ENCODE data around the gene SPATS2L. TPM values are rescaled to one million over a fixed set of nuclear protein-coding genes. Genes with fewer than 3 reads are reported as not detected.

Gene SPATS2L
- total and polyA plus RNA-seq, 12 donors: 16.7 to 68.8 (median 43.6) TPM

GRCh38 chr2:200422071-200422470 lies 115.6 kb downstream of the SPATS2L start:
- TF ChIP-seq POLR2A (IDR thresholded peaks at IDR 0.05): no peak
- no peak for TF ChIP-seq CTCF (IDR thresholded peaks at IDR 0.05)
- Histone ChIP-seq H3K4me1 (replicated peaks in 1 of 2) (no peaks in the 10 kb centered on the region), H3K9me3 (replicated peaks in 1 of 3) (no peaks in the 10 kb centered on the region), H3K27me3 (no peaks in the 10 kb centered on the region), H3K27ac (no peak overlapping the region), H3K36me3 (replicated peaks in 1 of 2) (peaks cover 0 to 9% of the 10 kb centered on the region in 2 donors), H3K4me3 (no peak overlapping the region)
- no peak for DNase-seq
- 96 to 100% (median 100%) methylated on average over 2 of the region's 2 CpGs for WGBS, 4 donors
- intact Hi-C loops (cut with DNase I): no loop called here

GRCh38 chr2:200422532-200423261 lies 116.2 kb downstream of the SPATS2L start:
- intact Hi-C loops (cut with DNase I): no loop called here
- no peaks in the 10 kb centered on the region for H3K9me3 ChIP-seq (replicated peaks in 1 of 3)
- H3K27me3 ChIP-seq: no peaks in the 10 kb centered on the region
- DNase-seq: no peak
- no peaks in the 10 kb centered on the region for H3K4me1 ChIP-seq (replicated peaks in 1 of 2)
- H3K36me3 ChIP-seq (replicated peaks in 1 of 2): peaks cover 0 to 9% of the 10 kb centered on the region in 2 donors
- TF ChIP-seq CTCF (IDR thresholded peaks at IDR 0.05): no peak
- TF ChIP-seq POLR2A (IDR thresholded peaks at IDR 0.05): no peak
- WGBS, 4 donors: 90 to 95% (median 93%) methylated on average over 7 of the region's 7 CpGs
- H3K4me3 ChIP-seq: no peak overlapping the region
- H3K27ac ChIP-seq: no peak overlapping the region

- H3K27me3 ChIP-seq: no peaks in the 10 kb centered on the region
- H3K9me3 ChIP-seq (replicated peaks in 1 of 3): no peaks in the 10 kb centered on the region
- TF ChIP-seq CTCF (IDR thresholded peaks at IDR 0.05) (no peak), POLR2A (IDR thresholded peaks at IDR 0.05) (no peak)
- intact Hi-C loops (cut with DNase I): no loop called here
- H3K36me3 ChIP-seq (replicated peaks in 1 of 2): peaks cover 0 to 9% of the 10 kb centered on the region in 2 donors
- no peaks in the 10 kb centered on the region for H3K4me1 ChIP-seq (replicated peaks in 1 of 2)
- no peak overlapping the region for H3K4me3 ChIP-seq
- DNase-seq: no peak
- no peak overlapping the region for H3K27ac ChIP-seq
- WGBS, 4 donors: 86 to 92% (median 89%) methylated on average over 2 of the region's 2 CpGs
Measured at GRCh38 chr2:200423541-200423940, 117.0 kb downstream of the SPATS2L start.

GRCh38 chr2:200425026-200425821 lies 118.7 kb downstream of the SPATS2L start:
- H3K27ac ChIP-seq: no peak overlapping the region
- H3K9me3 ChIP-seq (replicated peaks in 1 of 3): no peaks in the 10 kb centered on the region
- H3K27me3 ChIP-seq: no peaks in the 10 kb centered on the region
- H3K36me3 ChIP-seq (replicated peaks in 1 of 2): no peaks in the 10 kb centered on the region
- TF ChIP-seq POLR2A (IDR thresholded peaks at IDR 0.05): no peak
- no peak for TF ChIP-seq CTCF (IDR thresholded peaks at IDR 0.05)
- no peak for DNase-seq
- no peak overlapping the region for H3K4me3 ChIP-seq
- no peaks in the 10 kb centered on the region for H3K4me1 ChIP-seq (replicated peaks in 1 of 2)
- 84 to 91% (median 89%) methylated on average over 14 of the region's 14 CpGs for whole genome bisulfite sequencing, 4 donors
- intact Hi-C loops (cut with DNase I): no loop called here

All from adrenal gland (tissue), 12 donors.